IMR-90 (cell line): ENCODE data around the gene TRAP1. TPM values are rescaled to one million over a fixed set of nuclear protein-coding genes. Genes with fewer than 3 reads are reported as not detected.

Source experiments
- ATAC-seq: fragments of 200-7000 bp; cut with Tn5 transposase; 2 replicates; pipeline ENCODE4 v1.9.1; 2020; ENCODE audit warnings: low read depth, mild to moderate bottlenecking, moderate library complexity
- BruUV-seq: library from RNA; stranded (reverse); fragments of 400-500 nt; replicated peaks from 2 replicates; lab custom pipeline; 2021; lab: Mats Ljungman, UMichigan
- CTCF ChIA-PET: fragments of 300-600 bp; formaldehyde crosslinking; extraction: SDS; loops from one replicate; lab custom pipeline; 2021; ENCODE audit warnings: antibody characterized with exemption; lab: Yijun Ruan, JAX
- POLR2A ChIA-PET: fragments of 300-600 bp; sonication (Branson Sonifier 250); formaldehyde crosslinking; loops from one replicate; lab custom pipeline; 2022; ENCODE audit warnings: antibody characterized with exemption; ENCODE audit not compliant: unreplicated experiment; lab: Charles Lee
- DNase-seq: peaks from one replicate; pipeline ENCODE4 v3.0.0; 2013
- H2AFZ ChIP-seq: replicated peaks from 2 replicates; pipeline ENCODE3; 2013; ENCODE audit warnings: low read length, mild to moderate bottlenecking; ENCODE audit not compliant: poor library complexity
- H2AK5ac ChIP-seq: 2 replicates; pipeline ENCODE4 v1.6.1; 2013; ENCODE audit warnings: low read depth, low read length, inconsistent platforms
- H2AK9ac ChIP-seq: replicated peaks from 2 replicates; pipeline ENCODE3; 2013; ENCODE audit warnings: mild to moderate bottlenecking, low read depth, low read length, moderate library complexity; ENCODE audit not compliant: poor library complexity
- H2BK120ac ChIP-seq: 2 replicates; pipeline ENCODE4 v1.6.1; 2013; ENCODE audit warnings: low read depth, low read length, inconsistent platforms
- H2BK15ac ChIP-seq: 3 replicates; pipeline ENCODE4 v1.6.1; 2013; ENCODE audit warnings: low read depth, low read length, inconsistent platforms
- H2BK20ac ChIP-seq: 2 replicates; pipeline ENCODE4 v1.6.1; 2013; ENCODE audit warnings: low read depth, mild to moderate bottlenecking, inconsistent platforms, low read length, moderate library complexity
- H2BK5ac ChIP-seq: 2 replicates; pipeline ENCODE4 v1.6.1; 2013; ENCODE audit warnings: mild to moderate bottlenecking, low read depth, low read length, inconsistent platforms; ENCODE audit not compliant: poor library complexity, severe bottlenecking
- H3K14ac ChIP-seq: replicated peaks from 2 replicates; pipeline ENCODE4 v1.6.1; 2013; ENCODE audit warnings: low read depth, low read length, inconsistent platforms
- H3K18ac ChIP-seq: 2 replicates; pipeline ENCODE4 v1.6.1; 2013; ENCODE audit warnings: low read depth, low read length, control low read depth
- H3K23ac ChIP-seq: 2 replicates; pipeline ENCODE4 v1.6.1; 2013; ENCODE audit warnings: low read depth, low read length, inconsistent platforms
- H3K27ac ChIP-seq: 2 replicates; pipeline ENCODE4 v1.5.1; 2013; ENCODE audit warnings: mild to moderate bottlenecking, control low read depth, low read length; ENCODE audit not compliant: insufficient read depth
- H3K27me3 ChIP-seq: 2 replicates; pipeline ENCODE4 v1.6.1; 2013; ENCODE audit warnings: low read length; ENCODE audit not compliant: control insufficient read depth, insufficient read depth
- H3K36me3 ChIP-seq: 2 replicates; pipeline ENCODE4 v1.6.1; 2013; ENCODE audit warnings: low read length, mixed read lengths; ENCODE audit not compliant: control insufficient read depth, insufficient read depth
- H3K4ac ChIP-seq: 2 replicates; pipeline ENCODE4 v1.6.1; 2013; ENCODE audit warnings: low read depth, low read length, inconsistent platforms
- H3K4me1 ChIP-seq: 2 replicates; pipeline ENCODE4 v1.6.1; 2013; ENCODE audit warnings: low read length, mixed read lengths; ENCODE audit not compliant: control insufficient read depth, insufficient read depth
- H3K4me2 ChIP-seq: 2 replicates; pipeline ENCODE4 v1.6.1; 2013; ENCODE audit warnings: low read depth, mild to moderate bottlenecking, control low read depth, low read length, moderate library complexity
- H3K4me3 ChIP-seq: 2 replicates; pipeline ENCODE4 v1.5.1; 2013; ENCODE audit warnings: low read depth, mild to moderate bottlenecking, control low read depth, low read length, moderate library complexity; ENCODE audit not compliant: insufficient read depth
- H3K56ac ChIP-seq: 2 replicates; pipeline ENCODE4 v1.6.1; 2013; ENCODE audit warnings: low read length, inconsistent platforms; ENCODE audit not compliant: insufficient read depth; ENCODE audit errors: extremely low read depth
- H3K79me1 ChIP-seq, 2 experiments: 2 replicates each; pipeline ENCODE4 v1.6.1; 2013; ENCODE audit warnings: low read length in 2 of 2, inconsistent platforms in 1 of 2, low read depth in 1 of 2
- H3K9ac ChIP-seq: 2 replicates; pipeline ENCODE4 v1.6.1; 2013; ENCODE audit warnings: low read depth, low read length, control low read depth
- H3K9me1 ChIP-seq: 2 replicates; pipeline ENCODE4 v1.6.1; 2013; ENCODE audit warnings: low read length, inconsistent platforms; ENCODE audit not compliant: insufficient read depth
- H3K9me3 ChIP-seq: 2 replicates; pipeline ENCODE4 v1.6.1; 2013; ENCODE audit warnings: low read length; ENCODE audit not compliant: control insufficient read depth, insufficient read depth
- H4K20me1 ChIP-seq: 2 replicates; pipeline ENCODE4 v1.6.1; 2013; ENCODE audit warnings: low read length, inconsistent platforms; ENCODE audit not compliant: insufficient read depth
- H4K5ac ChIP-seq: 2 replicates; pipeline ENCODE4 v1.6.1; 2013; ENCODE audit warnings: mild to moderate bottlenecking, low read depth, low read length, control low read depth
- H4K8ac ChIP-seq, 2 experiments: 2 replicates each; pipeline ENCODE4 v1.6.1; 2013; ENCODE audit warnings: low read depth in 2 of 2, low read length in 2 of 2, control low read depth in 1 of 2, inconsistent platforms in 1 of 2
- H4K91ac ChIP-seq: 2 replicates; pipeline ENCODE4 v1.6.1; 2013; ENCODE audit warnings: low read depth, low read length, inconsistent platforms; ENCODE audit not compliant: insufficient read depth
- CHD1 ChIP-seq: IDR thresholded peaks from 2 replicates; pipeline ENCODE4 v1.6.1; 2012; ENCODE audit warnings: low read depth, low read length, improper control_type of control experiment
- CTCF ChIP-seq: conservative IDR thresholded peaks from 2 replicates; pipeline ENCODE4 v1.5.1; 2012; ENCODE audit warnings: mild to moderate bottlenecking, low read depth, low read length, improper control_type of control experiment
- USF2 ChIP-seq: fragments of 150-350 bp; IDR thresholded peaks from 2 replicates; pipeline ENCODE4 v1.6.1; 2017; ENCODE audit warnings: mild to moderate bottlenecking, antibody characterized with exemption, low read length, low read depth
- WGBS, 2 experiments: methylation state at CpG; one replicate each; pipeline versions ENCODE4 v1.1.5 to v1.1.7; 2013; ENCODE audit warnings: missing lambda C conversion rate in 2 of 2; ENCODE audit not compliant: insufficient read length in 1 of 2; ENCODE audit errors: extremely low coverage in 2 of 2; 5-methylcytosine and 5-hydroxymethylcytosine counted together
- dilution Hi-C: fragments of 300-500 bp; cut with HindIII; formaldehyde crosslinking; loops from one replicate; pipeline ENCODE4 v1.14.3; 2018; ENCODE audit warnings: low sequenced_read_pairs; ENCODE audit not compliant: unreplicated experiment
- in situ Hi-C: fragments of 300-500 bp; cut with MboI; formaldehyde crosslinking; loops from 3 replicates; pipeline ENCODE4 v1.14.3; 2019; ENCODE audit warnings: low sequenced_read_pairs, inconsistent platforms, mixed read lengths
- intact Hi-C: fragments of 100-400 bp; cut with micrococcal nuclease; formaldehyde crosslinking; loops from 2 replicates; pipeline ENCODE4 v1.10.0; 2022
- polyA plus RNA-seq, 3 experiments: library from polyadenylated mRNA; depleted of rRNA; stranded (reverse); fragments of >200 nt; gene quantifications; 2 replicates each; pipeline ENCODE4 v1.2.3, GENCODE V29; 2012; ENCODE audit warnings: low replicate concordance in 1 of 3
- total RNA-seq: library from RNA; depleted of rRNA; stranded (reverse); fragments of >200 nt; gene quantifications from 2 replicates; pipeline ENCODE4 v1.2.3, GENCODE V29; 2012

The TRAP1 gene
- total and polyA plus RNA-seq, 2 of the 4 experiments (the other 2 are of a cell fraction) = 139 to 145 TPM

- Histone ChIP-seq H4K91ac (no peak overlapping the region), H3K36me3 (peaks cover 9% of the 10 kb centered on the region; the same call in 1 of the 2 replicates), H3K27me3 (no peaks in the 10 kb centered on the region), H3K4me2 (no peak overlapping the region), H4K5ac (no peak overlapping the region), H3K14ac (no peak overlapping the region), H2AFZ (no peak overlapping the region), H2BK120ac (no peak overlapping the region), H3K18ac (no peak overlapping the region), H2BK20ac (no peak overlapping the region), H3K56ac (no peak overlapping the region), H3K9ac (no peak overlapping the region), H2BK5ac (no peak overlapping the region), H3K4me3 (no peak overlapping the region), H2BK15ac (no peak overlapping the region), H3K4me1 (peaks cover 10% of the 10 kb centered on the region), H4K8ac (no peak overlapping the region), H3K79me1 (peaks cover 3 to 8% of the 10 kb centered on the region in 2 experiments; a peak in 3 of 4 replicates), H2AK9ac (no peak overlapping the region), H3K9me1 (peaks cover 10% of the 10 kb centered on the region), H3K4ac (no peak overlapping the region), H3K27ac (no peak overlapping the region), H4K20me1 (no peaks in the 10 kb centered on the region; the same call in none of the 2 replicates), H2AK5ac (no peak overlapping the region), H3K9me3 (no peaks in the 10 kb centered on the region), H3K23ac (no peak overlapping the region)
- 97% methylated on average over 5 of the region's 14 CpGs; no CpG with 5 or more reads in 1 of the 2 experiments for WGBS, 2 experiments
- intact Hi-C loops (no loop called here), dilution Hi-C loops (no loop called here), in situ Hi-C loops (no loop called here)
- ChIA-PET CTCF (interaction anchor here (0.6 kb wide), 1 partner anchor 16 kb away, joined by 3 read pairs; no protein-coding TSS in a partner anchor), POLR2A (no interaction called here)
- BruUV-seq = no TSS peak
- DNase-seq = no peak
- no peak for TF ChIP-seq USF2
- TF ChIP-seq CHD1 = no peak
- no peak for TF ChIP-seq CTCF
- no peak for ATAC-seq
These were observed 74.1 kb downstream of the TRAP1 start for GRCh38 chr16:3643095-3643730.
